ENCODE data around the gene ATP8A1. TPM values are rescaled to one million over a fixed set of nuclear protein-coding genes. Genes with fewer than 3 reads are reported as not detected.

Gene ATP8A1
- total and polyA plus RNA-seq, 2 of the 8 experiments (the other 6 are each of a cell fraction or from before 2014, with no cell fraction given) = 3.7 to 14.9 TPM

DNA sequence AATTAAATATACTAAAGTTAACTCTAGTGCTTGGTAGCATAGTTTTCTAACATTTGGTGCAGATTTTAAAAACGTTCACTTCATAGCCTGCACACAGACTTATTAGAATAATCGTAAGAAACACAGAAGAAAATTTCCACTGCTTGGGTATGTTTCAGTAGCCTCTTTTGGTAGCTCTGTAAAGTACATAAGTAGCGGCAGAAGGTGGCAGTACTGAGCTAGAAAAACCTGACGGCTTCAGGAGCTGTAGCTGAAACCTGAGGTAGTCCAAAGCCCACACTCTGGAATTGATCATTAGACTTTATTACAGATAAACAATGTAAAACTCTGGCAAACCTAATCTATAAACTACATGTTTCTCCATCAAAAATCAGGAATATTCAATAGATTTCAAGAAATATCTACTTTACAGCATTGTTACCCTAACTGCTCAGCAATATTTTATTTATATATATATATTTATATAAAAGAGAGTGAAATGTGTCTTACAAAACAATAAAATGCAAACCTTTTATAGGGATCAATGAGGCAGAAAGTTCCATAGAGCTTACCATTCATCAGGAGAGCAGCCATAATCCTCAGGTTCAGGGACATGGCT, 88.2 kb downstream of the ATP8A1 start:
- Histone ChIP-seq H3K79me2 (ENCODE audit: control insufficient read depth in 1 of 2, insufficient read depth in 2 of 2, low read length in 2 of 2) (no peaks in the 10 kb centered on the region), H3K4ac (replicated peaks; ENCODE audit: insufficient read length, low read depth, low read length) (no peak overlapping the region), H4K8ac (ENCODE audit: extremely low read depth, insufficient read depth, low read length) (no peak overlapping the region), H3K4me1 (replicated peaks in 1 of 4; ENCODE audit: control insufficient read depth in 3 of 4, insufficient read depth in 4 of 4, low read length in 3 of 4) (no peaks in the 10 kb centered on the region), H3K9ac (replicated peaks in 1 of 4; ENCODE audit: extremely low read depth in 1 of 4, low read depth in 3 of 4, low read length in 3 of 4) (no peak overlapping the region), H3K9me3 (ENCODE audit: insufficient read depth in 2 of 2, low read depth in 1 of 2, low read length in 1 of 2) (no peaks in the 10 kb centered on the region), H3K4me3 (ENCODE audit: extremely low read depth in 1 of 4, insufficient read depth in 2 of 4, low read depth in 3 of 4, low read length in 4 of 4) (no peak overlapping the region), H4K5ac (ENCODE audit: insufficient read length, low read depth, low read length) (no peak overlapping the region), H3K56ac (replicated peaks; ENCODE audit: insufficient read length, low read depth, low read length) (no peak overlapping the region), H2BK20ac (ENCODE audit: low read length) (no peak overlapping the region), H3K27ac (ENCODE audit: low read depth, low read length) (no peak overlapping the region), H2BK120ac (replicated peaks; ENCODE audit: low read depth, low read length) (no peak overlapping the region), H3K14ac (ENCODE audit: insufficient read length) (no peak overlapping the region), H3K79me1 (ENCODE audit: low read depth, low read length) (no peaks in the 10 kb centered on the region), H2AK5ac (ENCODE audit: low read depth, low read length) (no peak overlapping the region), H3K23ac (ENCODE audit: insufficient read length) (no peak overlapping the region), H2BK12ac (ENCODE audit: low read depth, low read length) (no peak overlapping the region), H2AFZ (ENCODE audit: low read length) (no peak overlapping the region), H3K23me2 (ENCODE audit: low read depth, low read length) (no peaks in the 10 kb centered on the region), H3K18ac (ENCODE audit: extremely low read depth, low read length) (no peak overlapping the region), H4K91ac (replicated peaks; ENCODE audit: insufficient read length, low read length) (no peak overlapping the region), H4K20me1 (replicated peaks in 1 of 2; ENCODE audit: control insufficient read depth in 1 of 2, insufficient read depth in 2 of 2, low read length in 2 of 2) (no peaks in the 10 kb centered on the region), H3K27me3 (replicated peaks in 1 of 4; ENCODE audit: control insufficient read depth in 3 of 4, extremely low read depth in 1 of 4, insufficient read depth in 3 of 4, low read length in 3 of 4) (no peaks in the 10 kb centered on the region), H3K4me2 (ENCODE audit: insufficient read depth in 1 of 2, low read depth in 2 of 2, low read length in 2 of 2) (no peak overlapping the region), H2BK5ac (ENCODE audit: low read depth, low read length) (no peak overlapping the region), H2BK15ac (ENCODE audit: low read length) (no peak overlapping the region), H3K36me3 (ENCODE audit: control insufficient read depth in 2 of 4, insufficient read depth in 4 of 4, low read length in 3 of 4) (no peaks in the 10 kb centered on the region)
- DNase-seq (ENCODE audit: low read depth in 1 of 2, low spot score in 2 of 2) = peak; percentile 9 to 54
- FAIRE-seq = peak; percentile 96
- 20% methylated on average over 4 of the region's 4 CpGs; no CpG with 5 or more reads in 1 of the 2 experiments for WGBS, 2 experiments (ENCODE audit: extremely low coverage in 1 of 2, insufficient coverage in 1 of 2, insufficient read length in 1 of 2, insufficient replicate concordance in 2 of 2, low coverage in 1 of 2, low lambda C conversion rate in 2 of 2, missing lambda C conversion rate in 1 of 2)
- TF ChIP-seq HDAC2 (IDR thresholded peaks at IDR 0.05; ENCODE audit: borderline replicate concordance in 1 of 2, low read depth in 2 of 2, low read length in 2 of 2) (no peak), RAD21 (IDR thresholded peaks at IDR 0.05 in 1 of 2, conservative IDR thresholded peaks at IDR 0.05 in 1 of 2; ENCODE audit: low read depth in 2 of 2, low read length in 2 of 2) (peak; percentile 88 to 91), TEAD4 (IDR thresholded peaks at IDR 0.05; ENCODE audit: low read depth, low read length) (no peak)
- TF ChIP-seq, protein P1, sequence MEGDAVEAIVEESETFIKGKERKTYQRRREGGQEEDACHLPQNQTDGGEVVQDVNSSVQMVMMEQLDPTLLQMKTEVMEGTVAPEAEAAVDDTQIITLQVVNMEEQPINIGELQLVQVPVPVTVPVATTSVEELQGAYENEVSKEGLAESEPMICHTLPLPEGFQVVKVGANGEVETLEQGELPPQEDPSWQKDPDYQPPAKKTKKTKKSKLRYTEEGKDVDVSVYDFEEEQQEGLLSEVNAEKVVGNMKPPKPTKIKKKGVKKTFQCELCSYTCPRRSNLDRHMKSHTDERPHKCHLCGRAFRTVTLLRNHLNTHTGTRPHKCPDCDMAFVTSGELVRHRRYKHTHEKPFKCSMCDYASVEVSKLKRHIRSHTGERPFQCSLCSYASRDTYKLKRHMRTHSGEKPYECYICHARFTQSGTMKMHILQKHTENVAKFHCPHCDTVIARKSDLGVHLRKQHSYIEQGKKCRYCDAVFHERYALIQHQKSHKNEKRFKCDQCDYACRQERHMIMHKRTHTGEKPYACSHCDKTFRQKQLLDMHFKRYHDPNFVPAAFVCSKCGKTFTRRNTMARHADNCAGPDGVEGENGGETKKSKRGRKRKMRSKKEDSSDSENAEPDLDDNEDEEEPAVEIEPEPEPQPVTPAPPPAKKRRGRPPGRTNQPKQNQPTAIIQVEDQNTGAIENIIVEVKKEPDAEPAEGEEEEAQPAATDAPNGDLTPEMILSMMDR (IDR thresholded peaks at IDR 0.05; ENCODE audit: control extremely low read depth in 1 of 3, insufficient read depth in 1 of 3, low read depth in 1 of 3, low read length in 3 of 3) = peak in 2 of 3 experiments; percentile 68 to 79; a peak in 3 of 4 replicates
- CTCF ChIA-PET (ENCODE audit: partially characterized antibody) = interaction anchor here (0.6 to 2.6 kb wide), 26 partner anchors 9 to 522 kb away, joined by 3 to 19 read pairs (median 4); no protein-coding TSS in a partner anchor
- POLR2A ChIA-PET (ENCODE audit: partially characterized antibody) = no interaction called here
